Right lobe of liver (tissue), 6 donors: ENCODE data around the gene APBA1. TPM values are rescaled to one million over a fixed set of nuclear protein-coding genes. Genes with fewer than 3 reads are reported as not detected.

Source experiments
- ATAC-seq, 4 donors: fragments of 200-7000 bp; cut with Tn5 transposase; one replicate each; pipeline ENCODE4 v1.9.1; 2020; ENCODE audit warnings: mild to moderate bottlenecking in 4 of 4, moderate library complexity in 4 of 4
- DNase-seq, 3 donors: peaks; one replicate each; pipeline ENCODE4 v3.0.0-alpha.2; 2020
- H3K27ac ChIP-seq, 3 donors: fragments of 200-600 bp; one replicate each; pipeline ENCODE4 v1.8.0; 2022
- H3K27me3 ChIP-seq, 2 donors: fragments of 200-600 bp; one replicate each; pipeline ENCODE4 v1.8.0; 2022
- H3K36me3 ChIP-seq, 4 donors: fragments of 200-600 bp; sonication (generic) in 1 of 4; one replicate each; pipeline versions ENCODE4 v1.5.1 to v1.8.0; 2017 to 2022; ENCODE audit warnings: control low read depth in 1 of 4
- H3K4me1 ChIP-seq, 4 donors: fragments of 200-600 bp; sonication (generic) in 1 of 4; one replicate each; pipeline versions ENCODE4 v1.5.1 to v1.8.0; 2017 to 2022; ENCODE audit warnings: control low read depth in 1 of 4
- H3K4me3 ChIP-seq, 3 donors: fragments of 200-600 bp; one replicate each; pipeline ENCODE4 v1.8.0; 2022
- H3K9me3 ChIP-seq, 4 donors: fragments of 200-600 bp; sonication (generic) in 1 of 4; one replicate each; pipeline versions ENCODE4 v1.5.1 to v1.8.0; 2017 to 2022; ENCODE audit warnings: control low read depth in 1 of 4
- POLR2A ChIP-seq: fragments of 450-650 bp; IDR thresholded peaks from one replicate; pipeline ENCODE4 v1.6.1; 2017; ENCODE audit warnings: antibody characterized with exemption, mild to moderate bottlenecking
- WGBS: methylation state at CpG from one replicate; pipeline ENCODE4 v1.1.6; 2018; ENCODE audit warnings: low coverage, low lambda C conversion rate; ENCODE audit not compliant: insufficient coverage; ENCODE audit errors: missing lambda C conversion rate; 5-methylcytosine and 5-hydroxymethylcytosine counted together
- intact Hi-C, 2 donors: fragments of 100-400 bp; cut with DNase I; formaldehyde crosslinking; loops; one replicate each; pipeline versions ENCODE4 v1.11.2 to v1.14.1; 2022
- total RNA-seq, 6 experiments: library from RNA; depleted of rRNA in 2 of 6; stranded (reverse); fragments of >200 nt in 2 of 6; fragmentation: NEBNext Ultra II Directional in 3 of 6; extraction: Animal tissue kit (Norgen Biotek cat#: 25700) in 3 of 6; gene quantifications; one replicate each; pipeline versions ENCODE4 v1.1.0 to v1.2.4, GENCODE V29; 2016 to 2023
- TF ChIP-seq, protein P1 (sequence below), 4 donors: fragments of 200-600 bp in 3 of 4; fragments of 450-650 bp in 1 of 4; IDR thresholded peaks; one replicate each; pipeline versions ENCODE4 v1.5.1 to v1.8.0; 2016 to 2022; ENCODE audit warnings: antibody characterized with exemption in 4 of 4, mild to moderate bottlenecking in 2 of 4
- donor health status: DM: no; HTN: yes; CAD: no.
- donor health status: DM: no; HTN: no; CAD: no.
- donor health status: DM: no; HTN: no; CAD: no.
- donor health status: DM: no; HTN: yes; CAD: no.
- donor health status: DM: no; HTN: yes; CAD: no.

APBA1 gene
- total RNA-seq, 6 experiments from 2014 or later: 6.6 to 25.5 (median 16.7) TPM

DNA sequence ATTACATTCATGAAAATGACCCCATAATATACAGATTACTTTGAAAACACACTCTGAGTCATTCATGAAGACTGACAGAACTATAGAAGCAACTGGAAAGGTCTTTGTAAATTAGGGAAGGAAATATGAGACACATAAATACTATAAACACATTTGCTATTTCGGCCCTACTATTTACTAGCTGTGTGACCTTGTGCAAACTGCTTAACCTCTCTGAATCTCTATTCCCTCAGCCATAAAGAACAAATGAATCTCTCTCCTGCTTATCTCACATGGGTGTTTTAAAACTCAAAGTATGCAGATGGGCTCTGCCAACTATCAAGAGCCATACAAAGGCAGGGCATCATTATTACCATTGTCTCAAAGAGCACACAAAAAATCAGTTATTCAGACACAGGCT, 52.9 kb downstream of the APBA1 start:
- Histone ChIP-seq H3K27ac (no peak overlapping the region), H3K36me3 (peaks cover 0 to 3% (median 0%) of the 10 kb centered on the region in 4 donors), H3K4me3 (no peak overlapping the region), H3K4me1 (peaks cover 0 to 5% (median 0%) of the 10 kb centered on the region in 4 donors), H3K9me3 (no peaks in the 10 kb centered on the region), H3K27me3 (no peaks in the 10 kb centered on the region)
- intact Hi-C loops: no loop called here
- ATAC-seq: no peak
- 75% methylated on average over 1 of the region's 1 CpG for WGBS
- DNase-seq: no peak
- no peak for TF ChIP-seq POLR2A
- TF ChIP-seq, protein P1, sequence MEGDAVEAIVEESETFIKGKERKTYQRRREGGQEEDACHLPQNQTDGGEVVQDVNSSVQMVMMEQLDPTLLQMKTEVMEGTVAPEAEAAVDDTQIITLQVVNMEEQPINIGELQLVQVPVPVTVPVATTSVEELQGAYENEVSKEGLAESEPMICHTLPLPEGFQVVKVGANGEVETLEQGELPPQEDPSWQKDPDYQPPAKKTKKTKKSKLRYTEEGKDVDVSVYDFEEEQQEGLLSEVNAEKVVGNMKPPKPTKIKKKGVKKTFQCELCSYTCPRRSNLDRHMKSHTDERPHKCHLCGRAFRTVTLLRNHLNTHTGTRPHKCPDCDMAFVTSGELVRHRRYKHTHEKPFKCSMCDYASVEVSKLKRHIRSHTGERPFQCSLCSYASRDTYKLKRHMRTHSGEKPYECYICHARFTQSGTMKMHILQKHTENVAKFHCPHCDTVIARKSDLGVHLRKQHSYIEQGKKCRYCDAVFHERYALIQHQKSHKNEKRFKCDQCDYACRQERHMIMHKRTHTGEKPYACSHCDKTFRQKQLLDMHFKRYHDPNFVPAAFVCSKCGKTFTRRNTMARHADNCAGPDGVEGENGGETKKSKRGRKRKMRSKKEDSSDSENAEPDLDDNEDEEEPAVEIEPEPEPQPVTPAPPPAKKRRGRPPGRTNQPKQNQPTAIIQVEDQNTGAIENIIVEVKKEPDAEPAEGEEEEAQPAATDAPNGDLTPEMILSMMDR (IDR thresholded peaks at IDR 0.05): no peak

DNA sequence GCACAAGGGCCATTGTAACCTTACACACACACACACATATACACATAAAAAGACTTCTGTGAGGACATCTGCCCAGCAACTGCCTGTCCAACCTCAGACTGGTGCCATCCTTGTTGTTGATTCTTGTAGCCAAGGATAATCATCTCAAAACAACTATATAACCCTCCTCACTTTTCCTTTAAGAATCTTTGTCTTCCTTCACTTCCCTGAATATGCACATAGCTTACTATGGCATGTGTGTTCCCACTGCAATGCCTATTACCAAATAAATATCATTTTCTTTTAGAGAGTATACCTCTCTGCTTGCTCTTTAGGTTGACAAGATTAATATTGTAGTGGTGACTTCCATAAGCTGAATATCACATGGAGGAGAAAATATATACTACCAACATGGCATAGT, 55.2 kb downstream of the APBA1 start:
- intact Hi-C loops: no loop called here
- Histone ChIP-seq H3K4me1 (no peaks in the 10 kb centered on the region), H3K4me3 (no peak overlapping the region)

DNA sequence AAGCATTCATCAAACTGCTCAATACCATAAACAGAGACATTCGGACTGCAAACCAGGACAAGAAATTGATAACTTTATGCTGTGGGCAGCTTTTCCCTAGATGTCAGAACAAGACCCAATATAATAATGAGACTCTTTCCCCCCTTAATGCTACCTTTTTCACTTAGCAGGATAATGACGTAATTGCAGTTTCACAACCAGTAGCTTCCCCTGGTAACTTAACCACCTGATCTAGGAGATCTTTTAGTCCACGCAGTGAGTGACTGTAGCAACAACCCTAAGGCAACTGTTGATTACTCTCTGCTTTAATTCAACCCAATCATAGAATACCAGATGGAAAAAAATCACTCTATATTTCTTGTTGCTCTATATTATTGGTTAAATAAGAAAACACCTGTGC, 56.3 kb downstream of the APBA1 start:
- Histone ChIP-seq H3K9me3 (no peaks in the 10 kb centered on the region), H3K4me1 (no peaks in the 10 kb centered on the region), H3K27ac (peak overlapping the region in 1 of 3 donors; percentile 3), H3K36me3 (no peaks in the 10 kb centered on the region), H3K27me3 (no peaks in the 10 kb centered on the region), H3K4me3 (no peak overlapping the region)
- 43% methylated on average over 3 of the region's 3 CpGs for WGBS
- ATAC-seq: peak; percentile 62 to 89 (median 74)
- TF ChIP-seq POLR2A: no peak
- TF ChIP-seq, protein P1 (IDR thresholded peaks at IDR 0.05): no peak
- intact Hi-C loops: no loop called here
- no peak for DNase-seq

More for the DNA sequence above, 55.2 kb downstream of the APBA1 start:
- TF ChIP-seq, protein P1 (IDR thresholded peaks at IDR 0.05): no peak
- TF ChIP-seq POLR2A: no peak
- no peak overlapping the region for H3K27ac ChIP-seq
- DNase-seq (no peak), ATAC-seq (no peak)
- peaks cover 0 to 3% (median 0%) of the 10 kb centered on the region in 4 donors for H3K36me3 ChIP-seq
- no peaks in the 10 kb centered on the region for H3K9me3 ChIP-seq
- H3K27me3 ChIP-seq: no peaks in the 10 kb centered on the region

DNA sequence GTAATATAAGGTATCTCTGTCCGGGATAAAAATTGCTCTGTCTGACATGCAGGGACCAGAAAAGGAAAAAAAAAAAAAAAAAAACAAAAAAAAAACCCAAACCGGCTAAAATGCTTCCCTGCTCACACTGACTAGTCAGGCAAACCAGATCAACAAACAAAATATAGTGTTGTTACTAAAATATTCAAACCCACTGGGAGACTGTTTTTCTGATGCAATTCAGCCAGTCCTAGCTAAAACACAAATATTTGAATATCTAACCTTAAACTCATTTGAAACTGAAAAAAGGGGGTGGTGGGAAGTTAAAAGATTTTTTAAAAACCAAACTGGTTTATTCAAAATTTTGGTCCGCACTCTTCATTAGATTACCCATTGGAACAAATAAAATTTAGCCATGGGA, 61.0 kb downstream of the APBA1 start:
- WGBS: 69% methylated on average over 3 of the region's 3 CpGs
- no peak overlapping the region for H3K27ac ChIP-seq

More for the DNA sequence above, 61.0 kb downstream of the APBA1 start:
- TF ChIP-seq POLR2A: no peak
- TF ChIP-seq, protein P1 (IDR thresholded peaks at IDR 0.05): no peak
- Histone ChIP-seq H3K9me3 (no peaks in the 10 kb centered on the region), H3K36me3 (no peaks in the 10 kb centered on the region), H3K4me1 (no peaks in the 10 kb centered on the region), H3K27me3 (no peaks in the 10 kb centered on the region), H3K4me3 (no peak overlapping the region)
- DNase-seq (no peak), ATAC-seq (peak in 1 of 4 donors; percentile 13)
- intact Hi-C loops: no loop called here
